Right renal cortex interstitium (tissue), 3 donors: Measurements from ENCODE around the gene GJA10. TPM values are rescaled to one million over a fixed set of nuclear protein-coding genes. Genes with fewer than 3 reads are reported as not detected.

Experiments
- DNase-seq, 3 donors: peaks; one replicate each; pipeline ENCODE4 v3.0.0-alpha.2; 2013; ENCODE audit warnings: low read depth in 3 of 3, low spot score in 2 of 3
- polyA plus RNA-seq, 3 donors: library from polyadenylated mRNA; unstranded; fragments of 120-200 nt; gene quantifications; one replicate each; pipeline ENCODE4 v1.2.1, GENCODE V29; 2013; ENCODE audit not compliant: insufficient read length in 3 of 3

Gene GJA10
- polyA plus RNA-seq, 3 donors: not detected

- no peak for DNase-seq
These were observed 48.3 kb downstream of the GJA10 start for GRCh38 chr6:89942601-89943000.

GRCh38 chr6:89944181-89944755 is 50.0 kb downstream of the GJA10 start:
- DNase-seq: no peak

GRCh38 chr6:89944826-89945407 is 50.6 kb downstream of the GJA10 start:
- no peak for DNase-seq

Other genes with a start within 250 kb of the GJA10 start
- gene MDN1, start 74.7 kb upstream of the GJA10 start, polyA plus RNA-seq: 10 to 100 TPM; 38.6 to 41.2 (median 38.9) TPM
- 10 to 100 TPM; 23.0 to 29.1 (median 26.1) TPM for gene CASP8AP2, start 64.6 kb upstream of the GJA10 start, polyA plus RNA-seq